A172 (cell line): ENCODE measurements around the gene ZNRF2. TPM values are rescaled to one million over a fixed set of nuclear protein-coding genes. Genes with fewer than 3 reads are reported as not detected.
A peak's percentile ranks its signal among the peaks of the same experiment; 100 is the strongest.

Source experiments
- DNase-seq: peaks from one replicate; pipeline ENCODE4 v3.0.0-alpha.2; 2015; ENCODE audit warnings: low spot score
- total RNA-seq: library from RNA; depleted of rRNA; stranded (reverse); fragments of >200 nt; shearing (Covaris generic); gene quantifications from 2 replicates; pipeline ENCODE4 v1.2.3, GENCODE V29; 2014

ZNRF2 gene
- total RNA-seq, 1 experiment from 2014 or later, result 15.0 TPM

- peak; percentile 38 for DNase-seq
These were observed 36.9 kb downstream of the ZNRF2 start for GRCh38 chr7:30321089-30321881.

- DNase-seq, result peak; percentile 15
These were observed 37.4 kb downstream of the ZNRF2 start for GRCh38 chr7:30321882-30322192.

DNA sequence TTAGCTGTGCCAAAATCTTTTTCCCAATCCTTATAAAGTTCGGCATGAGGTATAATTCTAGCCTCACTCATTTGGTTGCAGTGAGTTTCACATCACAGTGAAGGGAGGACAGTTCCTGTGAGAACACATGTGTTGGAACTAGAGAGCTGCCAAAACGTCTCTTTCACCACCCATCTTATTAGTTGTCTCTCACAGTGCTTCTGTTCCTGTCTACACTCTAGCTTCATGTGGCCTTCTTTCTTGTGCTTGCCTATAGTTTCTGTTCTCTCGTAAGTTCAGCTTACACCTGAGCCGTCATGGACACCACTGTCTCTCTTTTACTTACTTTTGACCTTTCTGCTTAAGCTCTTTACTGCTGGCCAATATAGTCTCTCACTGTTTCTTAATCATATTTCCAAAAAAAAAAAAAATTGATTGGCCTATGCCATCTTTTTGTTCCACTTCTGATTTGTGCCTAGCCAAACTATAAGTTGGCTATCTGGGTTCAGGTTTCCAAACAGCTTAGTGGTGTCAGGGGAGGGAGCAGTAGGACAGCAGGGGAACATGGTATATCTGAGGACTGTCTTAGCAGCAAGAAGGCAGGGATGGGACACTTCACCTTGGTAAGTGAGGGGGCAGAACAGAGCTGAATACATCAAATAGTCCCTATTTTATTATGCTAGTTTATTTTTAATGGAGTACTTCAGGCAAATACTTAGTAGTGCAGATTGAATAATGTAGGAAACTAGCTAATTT lies 38.0 kb downstream of the ZNRF2 start:
- DNase-seq, result peak; percentile 58

- DNase-seq, result no peak
These were observed 38.6 kb downstream of the ZNRF2 start for GRCh38 chr7:30323006-30323355.

DNA sequence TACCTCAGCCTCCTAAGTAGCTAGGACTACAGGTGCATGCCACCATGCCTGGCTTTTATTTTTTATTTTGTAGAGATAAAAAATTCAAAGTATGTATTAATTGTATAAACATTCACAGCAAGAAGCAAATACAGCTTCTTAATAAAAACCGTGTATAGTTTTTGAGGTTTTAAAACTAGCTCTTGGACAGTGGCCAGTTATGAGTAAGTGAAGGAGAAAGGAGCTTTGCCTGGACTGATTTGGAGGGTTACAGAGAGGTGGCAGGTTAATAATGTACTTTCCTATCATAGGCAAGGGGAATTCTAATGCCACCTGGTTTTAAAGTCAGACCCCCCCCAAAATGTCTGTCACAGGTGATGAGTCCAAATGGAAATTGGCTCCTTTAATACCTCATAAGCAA lies 43.4 kb downstream of the ZNRF2 start:
- peak; percentile 42 for DNase-seq

DNA sequence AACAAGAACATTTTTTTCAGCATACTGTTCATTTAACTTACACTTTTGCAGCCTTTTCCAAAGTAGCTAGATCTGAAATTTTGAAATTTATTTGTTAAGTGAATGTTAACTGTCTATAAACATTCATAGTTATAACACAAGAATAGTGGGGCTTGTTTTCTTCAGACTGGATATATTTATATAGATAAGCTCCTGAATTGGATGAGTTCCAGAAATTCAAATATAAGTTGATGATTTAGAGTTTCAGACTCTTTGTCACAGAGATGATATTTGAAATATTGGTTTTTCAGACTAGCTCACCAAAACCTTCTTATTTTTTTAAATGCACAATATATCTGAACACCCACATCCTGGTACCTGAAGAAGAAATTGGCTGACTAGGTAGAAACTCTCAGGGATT lies 44.0 kb downstream of the ZNRF2 start:
- DNase-seq, result no peak

GRCh38 chr7:30329716-30330115 lies 45.3 kb downstream of the ZNRF2 start:
- no peak for DNase-seq

DNA sequence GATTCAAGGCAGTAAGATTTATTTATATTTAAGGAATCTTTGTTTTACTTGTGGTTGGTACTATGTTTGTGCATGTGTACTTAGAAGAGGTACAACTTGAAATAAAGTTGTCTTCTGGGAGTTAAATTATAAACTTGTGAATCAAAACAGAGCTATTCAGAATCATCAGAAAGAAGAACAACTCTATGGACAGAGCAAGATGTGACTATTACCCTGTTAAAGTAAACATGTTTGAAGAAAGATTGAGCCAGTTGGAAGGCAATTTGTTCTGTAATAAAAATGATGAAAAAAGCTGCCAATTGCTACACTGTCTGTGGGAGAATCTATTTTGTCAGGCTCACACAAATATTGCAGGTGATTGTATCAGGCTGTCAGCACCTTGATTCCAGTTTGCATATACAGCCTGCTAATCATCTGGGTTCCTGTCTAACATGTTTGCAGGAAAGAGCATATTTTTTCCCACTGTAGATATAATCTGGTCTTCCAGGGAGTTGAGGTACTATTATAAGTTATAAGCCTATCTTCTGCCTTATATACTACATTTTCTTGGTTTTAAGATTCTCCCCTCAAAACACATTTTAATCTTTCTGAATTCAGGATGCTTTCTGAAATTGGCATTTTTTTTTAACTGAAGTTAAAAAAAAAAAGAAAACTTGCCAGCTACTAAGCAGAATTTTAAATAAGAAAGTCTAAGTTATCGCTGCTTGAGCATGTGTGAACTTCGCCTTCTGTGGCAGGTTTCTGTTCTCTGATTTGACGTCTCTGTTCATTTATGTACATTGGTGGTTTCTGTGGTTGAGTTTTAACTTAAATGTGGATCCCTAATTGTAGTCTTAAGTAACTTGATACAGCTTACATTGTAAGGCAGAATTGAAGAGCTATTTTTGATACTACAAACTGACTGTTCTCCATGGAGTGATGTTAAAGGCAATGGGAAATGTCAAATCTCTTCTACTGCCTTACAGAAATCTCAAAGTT lies 46.0 kb downstream of the ZNRF2 start:
- no peak for DNase-seq

DNA sequence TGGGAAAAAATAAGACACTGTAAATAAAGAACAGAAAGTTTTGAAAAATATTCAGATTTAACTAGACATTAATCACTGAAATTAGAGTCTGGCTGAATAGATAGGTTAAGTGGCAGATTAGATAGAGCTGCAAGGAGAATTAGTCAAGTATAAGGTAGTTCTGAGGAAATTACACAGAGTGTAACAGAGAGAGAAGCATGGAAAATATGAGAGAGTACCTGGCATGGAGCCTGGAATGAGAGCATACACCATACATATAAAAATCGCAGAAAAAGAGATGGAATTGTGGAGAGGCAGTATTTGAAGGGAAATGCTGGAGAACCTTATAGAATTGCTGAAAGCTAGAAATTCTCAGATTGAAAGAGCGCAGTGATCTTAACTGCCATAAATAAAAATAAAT lies 46.9 kb downstream of the ZNRF2 start:
- peak; percentile 25 for DNase-seq

DNA sequence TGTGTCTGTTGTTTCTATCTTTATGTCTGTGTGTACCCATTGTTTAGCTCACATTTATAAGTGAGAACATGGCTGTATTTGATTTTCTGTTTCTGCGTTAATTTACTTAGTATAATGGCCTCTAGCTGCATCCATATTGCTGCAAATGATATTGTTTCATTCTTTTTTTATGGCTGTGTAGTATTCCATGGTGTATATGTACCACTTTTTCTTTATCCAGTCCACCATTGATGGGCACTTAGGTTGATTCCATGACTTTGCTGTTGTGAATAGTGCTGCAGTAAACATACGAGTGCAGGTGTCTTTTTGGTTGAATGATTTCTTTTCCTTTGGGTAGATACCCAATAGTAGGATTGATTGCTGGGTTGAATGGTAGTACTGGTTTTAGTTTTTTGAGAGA lies 48.2 kb downstream of the ZNRF2 start:
- no peak for DNase-seq

GRCh38 chr7:30335763-30336487 lies 51.5 kb downstream of the ZNRF2 start:
- DNase-seq, result no peak

DNA sequence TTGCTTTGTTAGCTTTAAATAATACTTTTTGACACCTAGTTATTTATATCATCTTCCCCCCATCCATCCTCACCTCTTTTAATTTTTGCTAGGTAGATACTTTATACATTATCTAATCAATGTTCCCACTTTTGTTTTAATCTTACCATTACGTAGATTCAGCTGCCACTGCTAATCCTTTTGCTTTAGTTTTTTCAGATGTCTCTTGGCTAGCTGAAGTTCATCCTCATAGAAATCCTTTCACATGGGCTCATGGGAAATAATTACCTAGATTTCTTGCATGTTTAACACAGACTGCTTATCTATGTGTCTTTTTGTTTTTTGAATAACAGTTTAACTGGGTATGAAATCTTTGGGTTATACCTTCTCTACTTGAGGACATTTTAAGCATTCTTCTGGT lies 60.1 kb downstream of the ZNRF2 start:
- no peak for DNase-seq

DNA sequence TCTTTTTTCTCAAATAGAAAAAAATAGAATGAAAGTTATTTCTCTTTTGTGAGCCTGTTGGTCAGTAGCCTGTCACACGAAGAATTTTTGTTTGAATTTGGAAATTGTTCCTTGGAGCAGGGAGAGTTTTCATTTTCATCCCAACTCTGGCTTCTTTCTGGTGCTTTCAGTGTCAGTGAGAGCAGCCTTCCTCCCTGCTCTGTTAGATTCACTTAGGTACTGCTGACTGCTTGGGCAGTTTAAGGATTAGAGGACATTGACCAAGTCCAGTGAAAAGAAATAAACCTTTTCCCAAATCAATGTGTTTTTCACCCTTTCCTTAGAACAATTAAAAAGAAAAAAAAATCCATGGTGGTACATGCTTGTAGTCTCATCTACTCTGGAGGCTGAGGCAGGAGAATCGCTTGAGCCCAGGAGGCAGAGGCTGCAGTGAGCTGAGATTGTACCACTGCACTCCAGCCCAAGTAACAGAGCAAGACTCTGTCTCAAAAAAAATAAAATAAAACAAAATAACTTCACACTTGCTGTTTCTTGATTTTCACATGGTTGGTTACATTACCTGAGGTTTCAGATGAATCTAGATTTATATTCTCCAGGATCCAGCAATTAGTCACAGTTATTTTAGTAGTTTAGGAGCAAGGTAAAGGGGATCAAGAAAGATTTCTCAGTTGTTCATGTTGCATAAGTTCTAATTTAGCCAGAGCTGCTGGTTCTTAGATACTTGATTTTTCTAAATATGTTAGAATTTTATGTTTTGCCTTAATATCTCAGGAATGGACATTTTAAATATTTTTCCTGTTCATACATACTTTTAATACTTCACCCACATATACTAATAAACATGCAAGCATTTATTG lies 63.1 kb downstream of the ZNRF2 start:
- DNase-seq, result no peak

GRCh38 chr7:30348083-30348560 lies 63.7 kb downstream of the ZNRF2 start:
- DNase-seq, result peak; percentile 90

- no peak for DNase-seq
These were observed 64.8 kb downstream of the ZNRF2 start for GRCh38 chr7:30349170-30349569.

- no peak for DNase-seq
These were observed 65.4 kb downstream of the ZNRF2 start for GRCh38 chr7:30349816-30350215.

- DNase-seq, result no peak
These were observed 66.9 kb downstream of the ZNRF2 start for GRCh38 chr7:30351286-30351685.

DNA sequence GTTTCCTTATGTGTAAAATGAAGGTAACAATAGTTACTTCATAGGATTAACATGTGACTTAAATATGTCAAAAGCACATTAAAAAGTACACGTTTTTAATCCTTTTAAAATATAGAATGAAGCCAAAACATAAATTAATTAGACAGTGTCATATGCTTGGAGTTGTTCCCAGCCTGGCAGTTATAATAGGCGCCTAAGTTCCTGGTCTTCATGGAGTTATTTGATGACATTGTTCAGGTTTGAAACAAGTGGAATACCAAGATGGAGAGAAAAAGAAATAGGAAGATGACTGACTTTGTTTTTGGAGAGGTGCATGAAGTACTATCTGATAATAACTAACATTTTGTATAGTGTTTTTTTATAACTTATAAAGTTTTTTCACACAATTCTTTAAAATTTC lies 67.3 kb downstream of the ZNRF2 start:
- DNase-seq, result no peak

- DNase-seq, result no peak
These were observed 67.8 kb downstream of the ZNRF2 start for GRCh38 chr7:30352169-30352568.

GRCh38 chr7:30353532-30353931 lies 69.1 kb downstream of the ZNRF2 start:
- no peak for DNase-seq
